Smooth muscle cell of the coronary artery (primary cell): ENCODE data around the gene CFAP61. TPM values are rescaled to one million over a fixed set of nuclear protein-coding genes. Genes with fewer than 3 reads are reported as not detected.

Source experiments
- total RNA-seq: library from RNA; depleted of rRNA; stranded (reverse); fragments of >200 nt; gene quantifications from 2 replicates; pipeline ENCODE4 v1.2.3, GENCODE V29; 2014; ENCODE audit warnings: low replicate concordance

CFAP61 gene, protein sequence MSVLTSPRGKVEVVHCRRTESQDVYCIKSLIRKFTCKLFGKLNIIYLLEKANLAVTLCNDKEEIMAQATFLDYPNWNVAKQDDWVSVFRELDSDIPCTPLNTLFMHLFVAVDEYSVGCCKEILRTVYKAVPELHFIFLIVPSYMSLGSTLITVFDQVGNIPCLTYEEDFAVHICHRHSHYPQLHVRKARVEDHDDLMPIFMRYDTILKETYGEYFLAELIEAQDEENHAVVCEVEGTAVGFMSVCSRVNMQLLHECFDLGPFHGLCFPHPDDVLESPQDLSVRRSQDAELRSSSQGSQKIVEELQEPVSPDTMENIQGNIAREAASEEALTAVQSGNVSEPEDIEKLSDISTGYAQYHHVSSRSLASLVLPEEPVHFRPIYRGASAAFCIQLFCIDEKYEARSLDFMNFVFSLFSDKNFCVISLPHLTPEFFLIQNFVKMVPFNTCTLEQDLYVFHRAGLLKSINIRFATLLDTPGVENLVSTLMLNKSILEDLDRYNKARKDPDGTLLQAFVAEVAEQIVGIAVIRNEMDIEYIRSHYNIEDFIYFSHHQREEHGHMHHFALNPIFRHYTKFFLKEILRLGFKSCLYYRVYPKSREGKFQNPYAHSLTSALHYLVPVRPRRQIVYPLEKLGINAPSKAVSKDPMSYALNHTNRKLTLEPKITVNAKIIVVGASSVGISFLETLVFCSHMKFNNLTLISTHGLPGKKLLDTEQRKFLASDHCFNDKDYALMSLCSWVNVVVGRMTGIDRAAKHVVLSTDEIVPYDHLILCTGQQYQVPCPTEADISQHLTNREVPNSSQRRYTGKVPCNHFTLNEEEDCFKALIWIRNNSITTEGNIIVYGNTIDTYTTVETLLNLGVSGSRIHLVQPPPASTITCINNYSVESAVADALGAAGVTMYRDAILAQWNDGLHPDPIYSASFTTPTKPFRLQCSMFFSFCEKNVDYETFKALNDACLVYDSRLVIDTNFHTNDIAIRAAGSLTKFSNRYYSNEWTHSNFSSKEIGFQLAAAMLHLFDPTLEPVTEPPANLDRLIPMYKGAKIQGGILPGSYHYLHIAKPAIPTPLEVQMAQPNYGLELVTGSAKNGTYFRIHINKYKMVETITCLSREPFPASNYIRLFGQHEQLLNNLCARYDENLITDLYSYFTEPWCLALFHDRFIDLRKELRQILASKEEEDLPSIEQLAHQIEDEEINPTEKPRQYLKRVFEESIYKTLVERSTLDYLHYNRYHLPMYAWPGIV
- not detected in 2 replicates for total RNA-seq

DNA sequence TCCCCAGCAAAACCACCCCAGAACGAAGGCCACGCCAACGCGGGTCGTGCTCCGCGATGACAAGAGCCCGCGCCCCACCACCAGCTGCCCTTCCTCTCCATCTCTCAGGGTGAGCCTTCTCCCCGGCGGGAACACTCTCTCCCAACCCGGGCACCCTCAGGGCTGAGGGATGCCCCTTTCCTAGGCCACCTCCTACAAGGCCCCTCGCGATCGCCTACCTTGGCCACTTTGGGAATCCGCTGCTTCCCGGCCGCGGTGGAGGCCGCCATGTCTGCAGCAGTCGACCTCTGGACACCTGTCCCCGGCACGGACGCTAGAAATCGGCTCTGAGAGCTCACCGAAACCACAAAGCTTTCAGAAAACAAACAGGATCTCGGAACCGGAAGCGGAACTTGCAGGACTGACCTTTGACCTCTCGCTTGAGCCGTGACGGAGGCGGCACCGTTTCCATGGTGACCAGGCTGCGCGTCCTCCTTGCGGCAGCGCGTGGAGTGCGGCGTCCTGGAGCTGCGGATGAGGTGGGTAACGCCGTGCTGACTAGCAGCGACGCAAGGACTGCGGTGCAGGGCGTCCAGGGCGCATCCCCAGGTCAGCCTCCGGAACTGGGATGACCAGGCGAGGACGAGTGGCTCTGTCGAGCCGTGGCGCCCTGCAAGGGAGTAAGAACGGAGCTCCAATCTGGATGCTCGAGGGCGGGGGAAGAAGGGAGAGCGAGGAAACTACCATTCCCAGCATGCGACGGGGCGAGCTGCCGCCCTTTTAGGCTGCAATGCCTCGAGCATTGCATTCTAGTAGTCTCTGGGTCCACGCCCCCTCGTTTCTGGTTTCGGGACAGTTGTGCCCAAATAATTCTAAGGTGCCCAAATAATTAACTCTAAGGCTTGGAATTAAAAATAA, at the start of gene CFAP61, which contains the start of gene CRNKL1:
CFAP61 (plus strand) TSS at position 459 of the 897 bp plus-strand sequence. CDS start 4,122 bp downstream, outside the sequence.
CRNKL1 (minus strand) TSS at position 393 of the 897 bp plus-strand sequence; CDS start at position 269, 124 bp downstream.

DNA sequence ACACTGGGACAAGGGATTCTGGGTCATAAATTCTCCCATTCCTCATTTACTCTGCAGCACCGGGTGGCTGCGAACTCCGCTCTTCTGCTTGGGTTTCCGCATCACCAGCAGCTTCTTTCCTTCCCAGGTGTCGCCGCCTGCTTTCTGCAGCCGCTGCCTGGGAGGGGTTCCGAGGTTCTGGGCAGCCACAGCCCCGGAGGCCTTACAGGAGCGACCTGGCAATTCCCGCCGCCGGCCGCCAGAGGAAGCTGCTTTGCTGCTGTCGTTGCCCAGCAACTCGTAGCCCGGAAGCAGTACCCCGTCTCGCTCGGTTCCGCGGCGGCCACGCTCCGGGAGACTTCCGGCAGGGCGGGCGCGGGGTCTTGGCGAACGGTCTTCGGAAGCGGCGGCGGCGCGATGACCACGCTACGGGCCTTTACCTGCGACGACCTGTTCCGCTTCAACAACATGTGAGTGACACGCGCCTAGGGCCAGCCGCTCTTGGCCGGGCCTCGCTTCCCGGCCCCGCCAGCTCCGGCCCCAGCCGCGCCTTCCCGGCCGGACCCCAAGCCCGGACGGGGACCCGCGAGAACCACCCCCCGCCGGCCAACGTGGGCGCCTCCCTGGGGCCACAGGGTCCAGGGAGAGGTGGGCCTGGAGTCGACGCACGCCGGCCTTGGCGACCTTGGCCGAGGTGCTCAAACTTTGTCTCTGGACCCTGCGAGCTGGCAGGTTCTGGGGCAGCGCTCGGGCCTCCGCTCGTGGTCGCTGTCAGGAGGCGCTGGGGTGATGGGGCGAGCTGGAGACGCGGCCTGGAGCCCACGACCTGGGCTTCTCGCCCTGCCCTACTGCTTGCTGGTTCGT, 35.1 kb upstream of the CFAP61 start, which contains the start of gene NAA20:
NAA20 (plus strand) TSS at position 362 of the 843 bp plus-strand sequence; CDS start at position 397, 35 bp downstream.

DNA sequence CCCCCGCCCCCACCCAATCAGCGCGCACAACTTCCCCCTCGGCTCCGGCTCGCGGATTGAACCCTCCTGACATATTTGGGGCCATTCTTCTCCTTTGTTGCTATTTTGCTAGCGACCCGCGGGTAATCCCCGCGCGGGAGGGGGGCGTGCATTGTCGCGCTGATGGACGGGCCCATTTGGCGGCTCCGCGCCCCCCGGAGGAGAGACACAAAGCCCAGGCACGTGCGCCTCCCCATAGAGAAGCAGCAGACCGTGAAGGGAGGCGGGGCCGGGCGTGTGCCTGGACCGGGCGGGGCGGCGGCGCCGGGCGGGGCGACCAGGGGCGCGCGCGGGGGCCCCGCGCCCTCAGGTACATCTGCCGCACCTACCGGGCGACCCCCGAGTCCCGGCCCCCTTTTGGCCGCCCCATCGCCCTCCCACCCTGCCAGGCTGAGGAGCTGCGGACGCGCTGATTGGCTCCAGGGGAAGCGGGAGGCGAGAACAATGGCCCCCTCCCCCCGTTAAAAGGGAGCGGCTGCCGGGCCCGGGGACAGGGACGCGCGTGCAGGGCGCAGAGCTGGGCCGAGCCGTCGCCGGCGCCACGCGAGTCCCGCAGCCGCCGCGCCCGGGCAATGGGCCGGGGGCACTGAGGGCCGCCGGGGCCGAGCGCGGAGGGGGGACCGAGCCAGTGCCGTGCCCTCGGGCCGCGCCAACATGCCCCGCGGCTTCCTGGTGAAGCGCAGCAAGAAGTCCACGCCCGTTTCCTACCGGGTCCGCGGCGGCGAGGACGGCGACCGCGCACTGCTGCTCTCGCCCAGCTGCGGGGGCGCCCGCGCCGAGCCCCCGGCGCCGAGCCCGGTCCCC, 315.5 kb downstream of the CFAP61 start, which contains the start of gene INSM1:
INSM1 (plus strand) TSS at position 530 of the 843 bp plus-strand sequence; CDS start at position 694, 164 bp downstream.

Other genes with a start within 250 kb of the CFAP61 start
- gene NAA20, start 35.2 kb upstream of the CFAP61 start, total RNA-seq = 34.4 and 44.3 TPM in 2 replicates
- 19.4 and 21.3 TPM in 2 replicates for gene CRNKL1, start 66 bp upstream of the CFAP61 start, total RNA-seq